Measurements from ENCODE around the gene MED10.

GRCh38 chr5:6326776-6327175 is 51.6 kb downstream of the MED10 start:
- TF ChIP-seq CTCF (IDR thresholded peaks at IDR 0.05) (no peak), POLR2A (IDR thresholded peaks at IDR 0.05) (no peak), EP300 (IDR thresholded peaks at IDR 0.05) (no peak)
